SK-N-SH (cell line): ENCODE data around the gene APOBEC2. TPM values are rescaled to one million over a fixed set of nuclear protein-coding genes. Genes with fewer than 3 reads are reported as not detected.

ENCODE experiments used
- CTCF ChIA-PET: fragments of 300-600, 350-600 bp; formaldehyde crosslinking; extraction: SDS; loops from one replicate; lab custom pipeline; 2021; lab: Yijun Ruan, JAX
- POLR2A ChIA-PET: fragments of 350-600 bp; sonication (Branson Sonifier 250); formaldehyde crosslinking; extraction: SDS; loops from one replicate; lab custom pipeline; 2020; ENCODE audit warnings: antibody characterized with exemption, inconsistent platforms; lab: Yijun Ruan, JAX
- DNase-seq: peaks from one replicate; pipeline ENCODE4 v3.0.0; 2012
- H2AFZ ChIP-seq: fragments of 200-600 bp; sonication (generic); 2 replicates; pipeline ENCODE4 v1.8.1; 2016; ENCODE audit warnings: antibody characterized with exemption, mild to moderate bottlenecking, low read depth
- H3F3A ChIP-seq: fragments of 200-600 bp; sonication (generic); replicated peaks from 2 replicates; pipeline ENCODE3; 2016; ENCODE audit warnings: antibody characterized with exemption, mild to moderate bottlenecking; ENCODE audit not compliant: insufficient read depth
- H3K27ac ChIP-seq, 2 experiments: fragments of 200-500 bp in 1 of 2; fragments of 200-600 bp in 1 of 2; sonication (Bioruptor generic) in 1 of 2; sonication (generic), shearing (Covaris generic) in 1 of 2; 2 replicates each; pipeline versions ENCODE4 v1.5.1 to v1.6.1; 2014 to 2016; ENCODE audit warnings: low read depth in 2 of 2, inconsistent platforms in 1 of 2, low read length in 1 of 2, mild to moderate bottlenecking in 1 of 2, mixed read lengths in 1 of 2
- H3K27me3 ChIP-seq: fragments of 200-600 bp; sonication (generic), shearing (Covaris generic); 2 replicates; pipeline ENCODE4 v1.6.1; 2016; ENCODE audit warnings: mixed run types; ENCODE audit not compliant: insufficient read depth
- H3K36me3 ChIP-seq, 2 experiments: fragments of 200-500 bp in 1 of 2; fragments of 200-600 bp in 1 of 2; sonication (Bioruptor generic) in 1 of 2; sonication (generic) in 1 of 2; replicated peaks in 1 of 2; 2 replicates each; pipeline versions ENCODE3 to v1.5.1; 2014 to 2016; ENCODE audit warnings: low read length in 1 of 2, mild to moderate bottlenecking in 1 of 2; ENCODE audit not compliant: insufficient read depth in 2 of 2, control insufficient read depth in 1 of 2
- H3K4me1 ChIP-seq, 2 experiments: fragments of 200-500 bp in 1 of 2; fragments of 200-600 bp in 1 of 2; sonication (Bioruptor generic) in 1 of 2; sonication (generic), shearing (Covaris generic) in 1 of 2; 2 replicates each; pipeline versions ENCODE4 v1.5.1 to v1.6.1; 2014 to 2016; ENCODE audit warnings: low read depth in 1 of 2, low read length in 1 of 2, mixed run types in 1 of 2; ENCODE audit not compliant: insufficient read depth in 2 of 2, control insufficient read depth in 1 of 2
- H3K4me2 ChIP-seq: fragments of 200-600 bp; sonication (generic), shearing (Covaris generic); 2 replicates; pipeline ENCODE4 v1.6.1; 2017; ENCODE audit warnings: mixed run types
- H3K4me3 ChIP-seq, 2 experiments: fragments of 200-500 bp in 1 of 2; fragments of 200-600 bp in 1 of 2; sonication (Bioruptor generic) in 1 of 2; sonication (generic), shearing (Covaris generic) in 1 of 2; 2 replicates each; pipeline versions ENCODE4 v1.5.1 to v1.8.1; 2014 to 2016; ENCODE audit warnings: low read depth in 2 of 2, inconsistent platforms in 1 of 2, low read length in 1 of 2, mild to moderate bottlenecking in 1 of 2, mixed read lengths in 1 of 2, moderate library complexity in 1 of 2
- H3K79me2 ChIP-seq: fragments of 200-600 bp; sonication (generic); 2 replicates; pipeline ENCODE4 v1.8.1; 2017; ENCODE audit warnings: mild to moderate bottlenecking; ENCODE audit not compliant: insufficient read depth
- H3K9ac ChIP-seq: fragments of 200-600 bp; sonication (generic); 2 replicates; pipeline ENCODE4 v1.6.1; 2017; ENCODE audit warnings: mixed run types
- H3K9me2 ChIP-seq: fragments of 200-600 bp; sonication (generic); 2 replicates; pipeline ENCODE4 v1.6.1; 2017; ENCODE audit warnings: mixed run types
- H3K9me3 ChIP-seq: fragments of 200-600 bp; sonication (generic); 2 replicates; pipeline ENCODE4 v1.6.1; 2017; ENCODE audit warnings: mixed run types, mild to moderate bottlenecking, moderate library complexity
- H4K20me1 ChIP-seq: fragments of 200-600 bp; sonication (generic); 2 replicates; pipeline ENCODE4 v1.6.1; 2017; ENCODE audit warnings: mild to moderate bottlenecking, mixed run types; ENCODE audit not compliant: insufficient read depth
- ELF1 ChIP-seq: IDR thresholded peaks from 2 replicates; pipeline ENCODE4 v1.4.0; 2012
- EP300 ChIP-seq, 2 experiments: IDR thresholded peaks; 2 replicates each; pipeline versions ENCODE4 v1.4.0 to v1.6.1; 2012; ENCODE audit warnings: borderline replicate concordance in 1 of 2, low read depth in 1 of 2, low read length in 1 of 2
- FOSL2 ChIP-seq: IDR thresholded peaks from 2 replicates; pipeline ENCODE4 v1.4.0; 2012; ENCODE audit warnings: low read depth, mild to moderate bottlenecking, moderate library complexity, borderline replicate concordance
- FOXM1 ChIP-seq: IDR thresholded peaks from 2 replicates; pipeline ENCODE4 v1.4.0; 2012; ENCODE audit warnings: low read depth, mild to moderate bottlenecking
- GATA2 ChIP-seq: sonication (generic); formaldehyde crosslinking; IDR thresholded peaks from 2 replicates; pipeline ENCODE4 v1.5.0; 2020; ENCODE audit warnings: mild to moderate bottlenecking, missing genetic modification reagents
- MEF2A ChIP-seq: IDR thresholded peaks from 2 replicates; pipeline ENCODE4 v1.4.0; 2012; ENCODE audit warnings: low read depth, borderline replicate concordance
- MXI1 ChIP-seq: IDR thresholded peaks from 2 replicates; pipeline ENCODE4 v1.6.1; 2012; ENCODE audit warnings: mild to moderate bottlenecking, low read depth, low read length, improper control_type of control experiment
- NRF1 ChIP-seq: IDR thresholded peaks from 2 replicates; pipeline ENCODE4 v1.6.1; 2012; ENCODE audit warnings: low read depth, mild to moderate bottlenecking, low read length
- RXRA ChIP-seq: IDR thresholded peaks from 2 replicates; pipeline ENCODE4 v1.4.0; 2012; ENCODE audit warnings: low read depth, mild to moderate bottlenecking, borderline replicate concordance
- TEAD4 ChIP-seq: IDR thresholded peaks from 2 replicates; pipeline ENCODE4 v1.4.0; 2012; ENCODE audit warnings: mild to moderate bottlenecking, borderline replicate concordance; ENCODE audit not compliant: insufficient read depth
- YY1 ChIP-seq: IDR thresholded peaks from 2 replicates; pipeline ENCODE4 v1.4.0; 2012; ENCODE audit warnings: low read depth, mild to moderate bottlenecking
- WGBS: methylation state at CpG from one replicate; pipeline ENCODE4 v1.1.6; 2017; ENCODE audit warnings: low lambda C conversion rate; 5-methylcytosine and 5-hydroxymethylcytosine counted together
- polyA plus RNA-seq, 3 experiments: library from polyadenylated mRNA; depleted of rRNA; stranded (reverse); fragments of >200 nt; gene quantifications; 2 replicates each; pipeline ENCODE4 v1.2.3, GENCODE V29; 2012
- TF ChIP-seq, protein P1 (sequence below): IDR thresholded peaks from 2 replicates; pipeline ENCODE4 v1.4.0; 2012; ENCODE audit warnings: low read depth, borderline replicate concordance
- TF ChIP-seq, protein P2 (sequence below): fragments of 200-600 bp; sonication (generic); IDR thresholded peaks from 2 replicates; pipeline ENCODE4 v1.6.1; 2017; ENCODE audit warnings: antibody characterized with exemption, mild to moderate bottlenecking, moderate library complexity
- TF ChIP-seq, protein P3 (sequence below): IDR thresholded peaks from 2 replicates; pipeline ENCODE4; 2012

The APOBEC2 gene
- polyA plus RNA-seq, 1 of the 3 experiments (the other 2 are of a cell fraction): not detected

GRCh38 chr6:41085182-41085581 is 32.2 kb downstream of the APOBEC2 start:
- Histone ChIP-seq H3K4me3 (no peak overlapping the region), H3F3A (no peaks in the 10 kb centered on the region), H2AFZ (no peak overlapping the region), H3K27ac (no peak overlapping the region), H3K4me2 (no peak overlapping the region), H3K36me3 (peaks cover 79 to 83% of the 10 kb centered on the region in 2 experiments), H3K79me2 (peaks cover 64% of the 10 kb centered on the region), H3K9ac (no peak overlapping the region), H3K4me1 (no peaks in the 10 kb centered on the region; a peak in 1 of 4 replicates), H3K9me3 (no peaks in the 10 kb centered on the region), H3K9me2 (no peaks in the 10 kb centered on the region), H4K20me1 (peaks cover 14% of the 10 kb centered on the region), H3K27me3 (no peaks in the 10 kb centered on the region)
- DNase-seq: no peak
- POLR2A ChIA-PET: no interaction called here
- no peak for TF ChIP-seq YY1
- no peak for TF ChIP-seq MXI1
- TF ChIP-seq, protein P1, sequence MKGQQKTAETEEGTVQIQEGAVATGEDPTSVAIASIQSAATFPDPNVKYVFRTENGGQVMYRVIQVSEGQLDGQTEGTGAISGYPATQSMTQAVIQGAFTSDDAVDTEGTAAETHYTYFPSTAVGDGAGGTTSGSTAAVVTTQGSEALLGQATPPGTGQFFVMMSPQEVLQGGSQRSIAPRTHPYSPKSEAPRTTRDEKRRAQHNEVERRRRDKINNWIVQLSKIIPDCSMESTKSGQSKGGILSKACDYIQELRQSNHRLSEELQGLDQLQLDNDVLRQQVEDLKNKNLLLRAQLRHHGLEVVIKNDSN: no peak
- TF ChIP-seq RXRA: no peak
- TF ChIP-seq, protein P2, sequence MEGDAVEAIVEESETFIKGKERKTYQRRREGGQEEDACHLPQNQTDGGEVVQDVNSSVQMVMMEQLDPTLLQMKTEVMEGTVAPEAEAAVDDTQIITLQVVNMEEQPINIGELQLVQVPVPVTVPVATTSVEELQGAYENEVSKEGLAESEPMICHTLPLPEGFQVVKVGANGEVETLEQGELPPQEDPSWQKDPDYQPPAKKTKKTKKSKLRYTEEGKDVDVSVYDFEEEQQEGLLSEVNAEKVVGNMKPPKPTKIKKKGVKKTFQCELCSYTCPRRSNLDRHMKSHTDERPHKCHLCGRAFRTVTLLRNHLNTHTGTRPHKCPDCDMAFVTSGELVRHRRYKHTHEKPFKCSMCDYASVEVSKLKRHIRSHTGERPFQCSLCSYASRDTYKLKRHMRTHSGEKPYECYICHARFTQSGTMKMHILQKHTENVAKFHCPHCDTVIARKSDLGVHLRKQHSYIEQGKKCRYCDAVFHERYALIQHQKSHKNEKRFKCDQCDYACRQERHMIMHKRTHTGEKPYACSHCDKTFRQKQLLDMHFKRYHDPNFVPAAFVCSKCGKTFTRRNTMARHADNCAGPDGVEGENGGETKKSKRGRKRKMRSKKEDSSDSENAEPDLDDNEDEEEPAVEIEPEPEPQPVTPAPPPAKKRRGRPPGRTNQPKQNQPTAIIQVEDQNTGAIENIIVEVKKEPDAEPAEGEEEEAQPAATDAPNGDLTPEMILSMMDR: no peak
- TF ChIP-seq FOSL2: no peak
- TF ChIP-seq ELF1: no peak
- no peak for TF ChIP-seq NRF1
- no peak for TF ChIP-seq TEAD4
- TF ChIP-seq GATA2 (CRISPR knock-in tag): no peak
- TF ChIP-seq, protein P3, sequence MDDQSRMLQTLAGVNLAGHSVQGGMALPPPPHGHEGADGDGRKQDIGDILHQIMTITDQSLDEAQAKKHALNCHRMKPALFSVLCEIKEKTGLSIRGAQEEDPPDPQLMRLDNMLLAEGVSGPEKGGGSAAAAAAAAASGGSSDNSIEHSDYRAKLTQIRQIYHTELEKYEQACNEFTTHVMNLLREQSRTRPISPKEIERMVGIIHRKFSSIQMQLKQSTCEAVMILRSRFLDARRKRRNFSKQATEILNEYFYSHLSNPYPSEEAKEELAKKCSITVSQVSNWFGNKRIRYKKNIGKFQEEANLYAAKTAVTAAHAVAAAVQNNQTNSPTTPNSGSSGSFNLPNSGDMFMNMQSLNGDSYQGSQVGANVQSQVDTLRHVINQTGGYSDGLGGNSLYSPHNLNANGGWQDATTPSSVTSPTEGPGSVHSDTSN: no peak
- no peak for TF ChIP-seq FOXM1
- CTCF ChIA-PET: no interaction called here

DNA sequence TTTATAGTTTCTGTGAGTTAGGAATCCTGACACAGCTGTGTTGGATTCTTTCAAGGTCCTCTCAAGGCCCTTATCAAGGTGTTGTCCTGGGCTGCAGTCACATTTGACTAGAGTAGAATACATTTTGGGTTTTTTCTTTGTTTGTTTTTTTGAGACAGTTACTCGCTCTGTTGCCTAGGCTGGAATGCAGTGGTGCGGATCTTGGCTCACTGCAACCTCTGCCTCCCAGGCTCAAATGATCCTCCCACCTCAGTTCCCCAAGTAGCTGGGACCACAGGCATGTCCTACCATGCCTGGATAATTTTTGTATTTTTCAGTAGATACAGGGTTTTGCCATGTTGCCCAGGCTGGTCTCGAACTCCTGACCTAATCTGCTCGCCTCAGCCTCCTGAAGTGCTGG is 35.4 kb downstream of the APOBEC2 start:
- CTCF ChIA-PET: interaction anchor here (1.2 to 1.5 kb wide), 2 partner anchors 12 to 94 kb away, joined by 4 read pairs; no protein-coding TSS in a partner anchor
- Histone ChIP-seq H3K36me3 (peaks cover 81 to 90% of the 10 kb centered on the region in 2 experiments), H4K20me1 (peaks cover 7% of the 10 kb centered on the region; the same call in 1 of the 2 replicates), H3K4me1 (no peaks in the 10 kb centered on the region), H3K27me3 (no peaks in the 10 kb centered on the region), H3F3A (no peaks in the 10 kb centered on the region), H3K9ac (no peak overlapping the region), H3K4me3 (no peak overlapping the region), H2AFZ (no peak overlapping the region), H3K4me2 (no peak overlapping the region), H3K9me2 (no peaks in the 10 kb centered on the region), H3K27ac (no peak overlapping the region), H3K9me3 (no peaks in the 10 kb centered on the region), H3K79me2 (peaks cover 33% of the 10 kb centered on the region; the same call in 1 of the 2 replicates)
- TF ChIP-seq MEF2A (no peak), NRF1 (no peak), EP300 (IDR thresholded peaks at IDR 0.05; ENCODE audit: borderline replicate concordance in 1 of 2, low read depth in 1 of 2, low read length in 1 of 2) (no peak)
- 95% methylated on average over 4 of the region's 4 CpGs for WGBS
- POLR2A ChIA-PET: no interaction called here
- no peak for DNase-seq
